ENCODE measurements around the gene ANKRD39. TPM values are rescaled to one million over a fixed set of nuclear protein-coding genes. Genes with fewer than 3 reads are reported as not detected.
A peak's percentile ranks its signal among the peaks of the same experiment; 100 is the strongest.

Gene ANKRD39
- total RNA-seq, 1 donor from 2014 or later: 5.7 TPM

- no peak for FAIRE-seq
- DNase-seq (ENCODE audit: low spot score in 2 of 2): no peak
These were observed 22.0 kb downstream of the ANKRD39 start for GRCh38 chr2:96835830-96836229.

GRCh38 chr2:96832754-96833507, 24.9 kb downstream of the ANKRD39 start:
- DNase-seq (ENCODE audit: low spot score in 2 of 2) (peak in 1 of 2 donors; percentile 43), FAIRE-seq (no peak)

GRCh38 chr2:96832408-96832753, 25.4 kb downstream of the ANKRD39 start:
- no peak for FAIRE-seq
- DNase-seq (ENCODE audit: low spot score in 2 of 2): no peak

- DNase-seq (ENCODE audit: low spot score in 2 of 2) (no peak), FAIRE-seq (no peak)
These were observed 26.1 kb downstream of the ANKRD39 start for GRCh38 chr2:96831679-96832078.

- no peak for FAIRE-seq
- DNase-seq (ENCODE audit: low spot score in 2 of 2): no peak
These were observed 27.7 kb downstream of the ANKRD39 start for GRCh38 chr2:96830044-96830562.

GRCh38 chr2:96828874-96829273, 28.9 kb downstream of the ANKRD39 start:
- no peak for FAIRE-seq
- DNase-seq (ENCODE audit: low spot score in 2 of 2): no peak

GRCh38 chr2:96828436-96828835, 29.4 kb downstream of the ANKRD39 start:
- FAIRE-seq: no peak
- DNase-seq (ENCODE audit: low spot score in 2 of 2): no peak

GRCh38 chr2:96826546-96827278, 31.1 kb downstream of the ANKRD39 start:
- no peak for DNase-seq (ENCODE audit: low spot score in 2 of 2)
- FAIRE-seq: no peak

DNA sequence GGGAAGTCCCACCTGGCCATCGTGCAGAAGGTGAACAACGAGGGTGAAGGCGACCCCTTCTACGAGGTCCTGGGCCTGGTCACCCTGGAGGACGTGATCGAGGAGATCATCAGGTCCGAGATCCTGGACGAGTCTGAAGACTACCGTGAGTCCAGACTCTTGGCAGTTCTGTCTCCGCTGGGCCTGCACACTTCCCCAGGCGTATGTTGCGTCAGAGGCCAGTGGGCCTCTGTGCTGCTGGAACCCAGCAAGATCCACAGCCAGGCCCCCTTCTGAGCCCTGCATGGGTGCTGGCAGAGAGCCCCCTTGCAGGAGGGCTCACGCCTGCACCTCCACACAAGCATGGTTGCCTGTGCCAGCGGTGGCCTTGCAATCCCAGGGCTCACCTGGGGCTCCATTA, 32.8 kb downstream of the ANKRD39 start:
- FAIRE-seq (no peak), DNase-seq (ENCODE audit: low spot score in 2 of 2) (no peak)

- FAIRE-seq (no peak), DNase-seq (ENCODE audit: low spot score in 2 of 2) (no peak)
These were observed 33.5 kb downstream of the ANKRD39 start for GRCh38 chr2:96824079-96824870.

DNA sequence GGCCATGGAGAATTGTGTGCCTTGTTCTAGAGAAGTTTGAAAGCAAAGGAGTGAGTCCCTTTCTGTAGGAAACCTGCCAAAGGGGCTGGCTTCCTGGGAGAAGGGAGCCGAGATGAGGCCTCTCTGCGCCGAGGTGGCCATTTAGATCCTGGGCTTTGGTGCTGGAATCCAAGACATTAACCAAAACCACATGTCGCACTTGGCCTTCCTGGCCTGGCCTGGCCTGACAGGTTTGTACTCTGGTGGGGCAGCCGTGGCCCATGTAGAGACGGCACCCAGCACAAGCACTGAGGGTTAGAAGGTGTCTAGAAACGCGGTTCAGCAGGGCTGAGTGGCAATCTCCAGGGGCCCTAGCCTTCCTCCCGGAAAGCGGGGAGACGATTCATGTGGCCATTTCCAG, 34.6 kb downstream of the ANKRD39 start:
- FAIRE-seq: no peak
- DNase-seq (ENCODE audit: low spot score in 2 of 2): no peak

- no peak for FAIRE-seq
These were observed 35.0 kb downstream of the ANKRD39 start for GRCh38 chr2:96822786-96823185.

DNA sequence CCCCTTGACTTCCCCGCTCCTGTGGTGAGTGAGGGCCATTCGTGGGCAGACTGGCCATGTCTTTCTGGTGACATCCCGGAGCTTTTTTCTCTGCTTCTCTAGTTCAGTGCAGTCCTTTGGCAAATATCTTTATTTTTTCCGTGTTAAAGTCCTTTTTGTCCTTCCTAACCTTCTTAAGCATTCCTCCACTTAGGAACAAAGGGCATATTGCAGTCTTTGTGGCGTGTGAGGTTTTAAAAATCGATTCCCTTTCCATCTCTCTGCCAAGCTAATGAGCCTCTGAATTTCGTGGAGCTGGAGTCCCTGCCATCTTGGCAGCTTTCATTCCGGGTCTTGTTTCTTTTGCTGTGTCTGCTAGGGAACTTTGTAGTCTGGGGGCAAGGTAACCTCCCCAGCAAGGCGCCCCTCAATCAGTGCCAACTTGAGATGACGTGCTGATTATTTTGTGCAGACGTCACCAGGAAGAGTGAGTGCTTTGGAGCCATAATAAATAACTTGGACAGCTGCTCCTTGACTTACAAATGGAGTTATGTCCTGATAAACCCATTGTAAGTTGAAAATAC, 36.6 kb downstream of the ANKRD39 start:
- no peak for FAIRE-seq

More at GRCh38 chr2:96822786-96823185, 35.0 kb downstream of the ANKRD39 start:
- no peak for DNase-seq (ENCODE audit: low spot score in 2 of 2)

DNA sequence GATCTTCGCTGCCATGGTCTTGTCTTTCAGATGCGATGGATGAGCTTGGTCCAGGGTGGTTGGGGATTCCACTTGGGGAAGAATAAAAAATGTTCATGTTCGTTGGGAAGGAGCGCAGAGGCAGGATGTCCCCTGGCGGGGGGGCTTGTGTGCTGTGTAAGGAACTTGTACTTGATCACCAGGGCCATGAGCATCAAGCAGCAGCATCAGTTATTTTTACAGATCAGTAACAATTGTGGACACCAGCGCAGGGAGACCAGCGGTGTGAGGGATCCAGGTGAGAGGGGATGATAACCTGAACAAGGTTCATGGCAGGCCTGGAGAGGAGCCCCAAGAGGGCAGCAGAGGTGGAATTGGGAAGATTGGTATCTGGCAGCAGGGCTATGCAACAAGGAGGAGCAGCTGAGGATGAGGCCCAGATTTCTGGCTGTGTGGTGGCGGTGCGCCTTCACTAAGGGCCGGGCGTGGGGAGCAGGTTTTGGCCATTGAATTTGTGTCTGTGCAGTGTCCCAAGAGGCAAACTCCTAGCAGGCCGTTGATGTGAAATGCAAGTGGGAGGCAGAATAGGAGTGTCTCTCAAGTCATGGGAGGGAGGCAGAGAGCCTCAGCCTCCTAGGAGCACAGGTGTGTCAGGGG, 37.8 kb downstream of the ANKRD39 start:
- FAIRE-seq (no peak), DNase-seq (ENCODE audit: low spot score in 2 of 2) (no peak)

More for the DNA sequence above, 36.6 kb downstream of the ANKRD39 start:
- no peak for DNase-seq (ENCODE audit: low spot score in 2 of 2)

GRCh38 chr2:96819128-96819875, 38.5 kb downstream of the ANKRD39 start:
- DNase-seq (ENCODE audit: low spot score in 2 of 2) (no peak), FAIRE-seq (no peak)

DNA sequence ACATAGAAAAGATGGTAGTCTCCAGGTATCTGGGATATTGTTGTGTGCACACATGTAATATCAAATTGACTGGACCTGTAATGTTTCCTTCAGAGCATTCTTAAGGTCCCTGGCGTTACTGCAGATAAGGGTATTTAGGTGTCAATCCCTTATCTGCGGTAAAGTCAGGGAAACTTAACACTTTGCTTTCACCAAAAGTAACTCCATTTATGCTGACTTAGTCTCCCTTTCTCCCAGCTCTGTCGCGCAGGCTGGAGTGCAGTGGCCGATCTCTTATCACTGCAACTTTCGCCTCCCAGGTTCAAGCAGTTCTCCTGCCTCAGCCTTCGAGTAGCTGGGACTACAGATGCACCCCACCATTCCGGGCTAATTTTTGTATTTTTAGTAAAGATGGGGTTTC, 39.9 kb downstream of the ANKRD39 start:
- DNase-seq (ENCODE audit: low spot score in 2 of 2): no peak
- no peak for FAIRE-seq

DNA sequence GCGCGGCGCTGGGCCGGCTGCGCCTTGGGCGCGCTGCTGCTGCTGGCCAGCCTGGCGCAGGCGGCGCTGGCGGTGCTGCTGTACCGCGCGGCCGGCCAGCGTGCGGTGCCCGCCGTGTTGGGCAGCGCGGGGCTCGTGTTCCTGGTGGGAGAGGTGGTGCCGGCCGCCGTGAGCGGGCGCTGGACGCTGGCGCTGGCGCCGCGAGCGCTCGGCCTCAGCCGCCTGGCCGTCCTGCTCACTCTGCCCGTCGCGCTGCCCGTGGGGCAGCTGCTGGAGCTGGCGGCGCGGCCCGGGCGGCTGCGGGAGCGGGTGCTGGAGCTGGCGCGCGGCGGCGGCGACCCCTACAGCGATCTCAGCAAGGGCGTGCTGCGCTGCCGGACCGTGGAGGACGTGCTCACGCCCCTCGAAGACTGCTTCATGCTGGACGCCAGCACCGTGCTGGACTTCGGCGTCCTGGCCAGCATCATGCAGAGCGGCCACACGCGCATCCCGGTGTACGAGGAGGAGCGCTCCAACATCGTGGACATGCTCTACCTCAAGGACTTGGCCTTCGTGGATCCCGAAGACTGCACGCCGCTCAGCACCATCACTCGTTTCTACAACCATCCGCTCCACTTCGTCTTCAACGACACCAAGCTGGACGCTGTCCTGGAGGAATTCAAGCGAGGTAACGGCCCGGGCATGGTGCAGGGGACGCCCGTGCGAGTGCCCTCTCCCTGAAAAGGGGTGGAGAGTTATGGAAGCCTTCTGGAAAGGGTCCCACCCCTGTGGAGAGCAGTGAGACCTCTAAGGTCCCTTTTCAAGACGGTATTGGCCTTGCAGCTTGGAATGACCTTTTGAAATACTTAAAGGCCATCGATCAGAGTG, 40.7 kb downstream of the ANKRD39 start:
- FAIRE-seq: no peak
- DNase-seq (ENCODE audit: low spot score in 2 of 2): no peak

DNA sequence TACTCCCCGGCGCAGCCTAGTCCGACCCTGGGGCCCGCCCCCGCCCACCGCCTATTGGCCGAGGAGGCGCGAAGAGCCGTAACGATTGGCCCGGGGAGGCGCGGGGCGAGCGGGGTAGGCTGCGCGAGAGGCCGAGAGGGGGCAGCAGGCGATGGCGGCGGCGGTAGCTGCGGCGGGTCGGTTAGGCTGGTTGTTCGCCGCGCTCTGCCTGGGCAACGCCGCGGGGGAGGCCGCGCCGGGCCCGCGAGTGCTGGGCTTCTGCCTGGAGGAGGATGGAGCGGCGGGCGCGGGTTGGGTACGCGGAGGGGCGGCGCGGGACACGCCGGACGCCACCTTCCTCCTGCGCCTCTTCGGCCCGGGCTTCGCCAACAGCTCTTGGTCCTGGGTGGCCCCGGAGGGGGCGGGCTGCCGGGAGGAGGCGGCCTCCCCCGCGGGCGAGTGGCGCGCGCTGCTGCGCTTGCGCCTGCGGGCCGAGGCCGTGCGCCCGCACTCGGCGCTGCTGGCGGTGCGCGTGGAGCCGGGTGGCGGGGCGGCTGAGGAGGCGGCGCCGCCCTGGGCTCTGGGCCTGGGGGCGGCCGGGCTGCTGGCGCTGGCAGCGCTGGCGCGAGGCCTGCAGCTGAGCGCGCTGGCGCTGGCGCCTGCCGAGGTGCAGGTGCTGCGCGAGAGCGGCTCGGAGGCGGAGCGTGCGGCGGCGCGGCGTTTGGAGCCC, 41.5 kb downstream of the ANKRD39 start, which contains the start of gene CNNM3:
TSS of gene CNNM3 (plus strand) at position 142 of the 709 bp plus-strand sequence. CDS start at position 152, 10 bp downstream.
- no peak for FAIRE-seq
- DNase-seq (ENCODE audit: low spot score in 2 of 2): peak; percentile 99

Measured in frontal cortex (tissue), 4 donors.